LNCaP clone FGC (cell line): ENCODE measurements around the gene SLC12A4.
A peak's percentile ranks its signal among the peaks of the same experiment; 100 is the strongest.

Experiments used
- DNase-seq: peaks from one replicate; pipeline ENCODE4 v3.0.0-alpha.2; 2011; ENCODE audit warnings: low read depth
- H3K4me3 ChIP-seq: 2 replicates; pipeline ENCODE4 v1.5.1; 2011; ENCODE audit warnings: mild to moderate bottlenecking, low read depth, low read length, control low read depth
- CTCF ChIP-seq: IDR thresholded peaks from 2 replicates; pipeline ENCODE4 v1.5.1; 2012; ENCODE audit warnings: mild to moderate bottlenecking; ENCODE audit not compliant: control insufficient read depth, insufficient read depth; ENCODE audit errors: extremely low read depth

Gene SLC12A4

GRCh38 chr16:67961551-67961957 is 6.9 kb downstream of the SLC12A4 start:
- peak; percentile 94 for DNase-seq
- TF ChIP-seq CTCF: no peak
- no peak overlapping the region for H3K4me3 ChIP-seq

- no peak for DNase-seq
- no peak for TF ChIP-seq CTCF
- H3K4me3 ChIP-seq: no peak overlapping the region
Observed at GRCh38 chr16:67959536-67960329, 8.7 kb downstream of the SLC12A4 start.

GRCh38 chr16:67957622-67958021 is 10.8 kb downstream of the SLC12A4 start:
- no peak overlapping the region for H3K4me3 ChIP-seq
- no peak for DNase-seq
- no peak for TF ChIP-seq CTCF

GRCh38 chr16:67954421-67955196 is 13.8 kb downstream of the SLC12A4 start:
- H3K4me3 ChIP-seq: no peak overlapping the region
- no peak for DNase-seq
- no peak for TF ChIP-seq CTCF

- no peak overlapping the region for H3K4me3 ChIP-seq
- no peak for TF ChIP-seq CTCF
- DNase-seq: peak; percentile 36
Observed at GRCh38 chr16:67953641-67954375, 14.6 kb downstream of the SLC12A4 start.

GRCh38 chr16:67951485-67951884 is 17.0 kb downstream of the SLC12A4 start:
- no peak for TF ChIP-seq CTCF
- no peak for DNase-seq
- H3K4me3 ChIP-seq: no peak overlapping the region
